Measurements from ENCODE around the gene LRRC2. TPM values are rescaled to one million over a fixed set of nuclear protein-coding genes. Genes with fewer than 3 reads are reported as not detected.

Gene LRRC2
- total RNA-seq, 1 donor from 2014 or later, result not detected

DNA sequence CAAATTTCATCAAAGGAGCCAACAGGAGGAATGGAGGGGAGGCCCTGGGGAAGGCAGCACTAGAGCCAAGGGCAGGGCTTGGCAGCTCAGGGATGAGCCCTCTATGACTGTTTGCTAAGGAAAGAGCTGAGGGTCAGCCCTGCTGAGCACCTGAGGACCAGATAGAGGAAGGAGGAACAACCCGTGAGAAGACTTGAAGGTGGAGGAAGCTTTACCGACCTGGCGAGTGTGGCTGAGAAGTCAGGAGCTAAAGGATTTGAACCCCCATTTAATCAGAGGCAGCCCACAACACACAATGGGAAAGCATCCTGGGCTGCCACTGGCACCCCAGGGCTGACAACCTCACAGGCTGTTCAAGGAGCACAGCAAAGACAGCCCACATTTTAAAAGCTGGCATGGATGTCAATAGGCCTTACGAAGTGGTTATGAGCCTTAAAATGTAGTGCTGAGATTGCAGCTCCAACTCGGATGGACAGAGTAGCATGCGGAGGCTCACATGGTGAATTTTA is 20.7 kb upstream of the LRRC2 start:
- TF ChIP-seq, protein P1, sequence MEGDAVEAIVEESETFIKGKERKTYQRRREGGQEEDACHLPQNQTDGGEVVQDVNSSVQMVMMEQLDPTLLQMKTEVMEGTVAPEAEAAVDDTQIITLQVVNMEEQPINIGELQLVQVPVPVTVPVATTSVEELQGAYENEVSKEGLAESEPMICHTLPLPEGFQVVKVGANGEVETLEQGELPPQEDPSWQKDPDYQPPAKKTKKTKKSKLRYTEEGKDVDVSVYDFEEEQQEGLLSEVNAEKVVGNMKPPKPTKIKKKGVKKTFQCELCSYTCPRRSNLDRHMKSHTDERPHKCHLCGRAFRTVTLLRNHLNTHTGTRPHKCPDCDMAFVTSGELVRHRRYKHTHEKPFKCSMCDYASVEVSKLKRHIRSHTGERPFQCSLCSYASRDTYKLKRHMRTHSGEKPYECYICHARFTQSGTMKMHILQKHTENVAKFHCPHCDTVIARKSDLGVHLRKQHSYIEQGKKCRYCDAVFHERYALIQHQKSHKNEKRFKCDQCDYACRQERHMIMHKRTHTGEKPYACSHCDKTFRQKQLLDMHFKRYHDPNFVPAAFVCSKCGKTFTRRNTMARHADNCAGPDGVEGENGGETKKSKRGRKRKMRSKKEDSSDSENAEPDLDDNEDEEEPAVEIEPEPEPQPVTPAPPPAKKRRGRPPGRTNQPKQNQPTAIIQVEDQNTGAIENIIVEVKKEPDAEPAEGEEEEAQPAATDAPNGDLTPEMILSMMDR (IDR thresholded peaks at IDR 0.05; ENCODE audit: unreplicated experiment), result no peak
- no peaks in the 10 kb centered on the region for H3K27me3 Mint-ChIP-seq
- DNase-seq (ENCODE audit: low spot score, unreplicated experiment), result no peak
- no peak overlapping the region for H3K4me3 Mint-ChIP-seq (ENCODE audit: low read depth)
- peaks cover 19% of the 10 kb centered on the region for H3K9me3 Mint-ChIP-seq (ENCODE audit: low read depth)
- peaks cover 19% of the 10 kb centered on the region for H3K4me1 Mint-ChIP-seq (ENCODE audit: low read depth)
- H3K27ac Mint-ChIP-seq, result peak overlapping the region; percentile 41
- H3K36me3 Mint-ChIP-seq (ENCODE audit: insufficient read depth), result peaks cover 2% of the 10 kb centered on the region

- H3K36me3 Mint-ChIP-seq (ENCODE audit: insufficient read depth), result no peaks in the 10 kb centered on the region
These were observed 19.9 kb upstream of the LRRC2 start for GRCh38 chr3:46585799-46586693.

DNA sequence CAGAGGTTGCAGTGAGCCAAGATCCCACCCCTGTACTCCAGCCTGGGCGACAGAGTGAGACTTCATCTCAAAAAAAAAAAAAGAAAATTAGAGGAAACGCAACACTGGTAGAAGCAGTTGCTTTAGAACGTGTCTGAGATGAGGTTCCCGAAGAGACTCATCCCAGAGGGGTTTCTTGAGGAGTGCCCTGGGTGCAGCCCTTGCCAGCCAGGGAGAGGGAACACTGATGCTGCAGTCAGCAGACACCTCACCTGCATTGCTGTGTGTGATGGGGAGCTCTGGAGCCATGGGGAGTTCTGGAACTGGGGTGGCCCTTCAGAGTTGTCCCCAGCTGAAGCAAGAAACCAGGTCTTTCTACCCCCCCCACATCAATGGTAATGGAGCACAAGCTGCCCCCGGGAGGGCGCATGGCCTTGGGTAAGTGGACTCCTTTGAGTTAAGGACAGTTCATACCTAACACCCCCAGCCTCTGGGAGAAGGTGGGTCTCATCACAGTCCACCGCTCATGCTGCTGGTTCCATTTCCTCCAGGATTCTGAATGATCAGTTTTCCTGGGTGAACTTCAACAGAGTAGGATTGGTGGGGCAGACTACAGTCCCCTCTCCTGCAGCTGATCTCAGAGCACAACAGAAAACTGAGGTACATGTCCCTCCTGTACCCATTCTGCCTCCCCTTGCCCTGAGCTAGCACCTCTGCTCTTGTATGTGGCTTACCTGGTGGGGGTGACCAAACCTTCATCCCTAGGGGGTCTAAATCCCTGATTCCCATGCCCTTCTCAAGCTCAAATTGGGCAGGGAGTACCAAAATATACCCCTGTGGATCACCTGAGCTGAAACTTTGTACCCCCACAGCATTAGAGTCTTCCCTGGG is 18.7 kb upstream of the LRRC2 start:
- Mint-ChIP-seq H3K36me3 (ENCODE audit: insufficient read depth) (no peaks in the 10 kb centered on the region), H3K9me3 (ENCODE audit: low read depth) (peaks cover 9% of the 10 kb centered on the region), H3K4me1 (ENCODE audit: low read depth) (peaks cover 25% of the 10 kb centered on the region), H3K27me3 (peaks cover 9% of the 10 kb centered on the region), H3K27ac (no peak overlapping the region), H3K4me3 (ENCODE audit: low read depth) (no peak overlapping the region)
- TF ChIP-seq, protein P1 (IDR thresholded peaks at IDR 0.05; ENCODE audit: unreplicated experiment), result no peak
- DNase-seq (ENCODE audit: low spot score, unreplicated experiment), result no peak

More at GRCh38 chr3:46585799-46586693, 19.9 kb upstream of the LRRC2 start:
- Mint-ChIP-seq H3K4me1 (ENCODE audit: low read depth) (peaks cover 19% of the 10 kb centered on the region), H3K9me3 (ENCODE audit: low read depth) (peaks cover 13% of the 10 kb centered on the region), H3K4me3 (ENCODE audit: low read depth) (no peak overlapping the region), H3K27ac (peak overlapping the region; percentile 41), H3K27me3 (no peaks in the 10 kb centered on the region)
- TF ChIP-seq, protein P1 (IDR thresholded peaks at IDR 0.05; ENCODE audit: unreplicated experiment), result no peak
- DNase-seq (ENCODE audit: low spot score, unreplicated experiment), result no peak

- Mint-ChIP-seq H3K27me3 (peaks cover 43% of the 10 kb centered on the region), H3K4me3 (ENCODE audit: low read depth) (no peak overlapping the region), H3K36me3 (ENCODE audit: insufficient read depth) (no peaks in the 10 kb centered on the region), H3K27ac (no peak overlapping the region), H3K4me1 (ENCODE audit: low read depth) (peaks cover 37% of the 10 kb centered on the region), H3K9me3 (ENCODE audit: low read depth) (no peaks in the 10 kb centered on the region)
- TF ChIP-seq, protein P1 (IDR thresholded peaks at IDR 0.05; ENCODE audit: unreplicated experiment), result no peak
- no peak for DNase-seq (ENCODE audit: low spot score, unreplicated experiment)
These were observed 14.6 kb upstream of the LRRC2 start for GRCh38 chr3:46580675-46581074.

- H3K9me3 Mint-ChIP-seq (ENCODE audit: low read depth), result no peaks in the 10 kb centered on the region
- no peak overlapping the region for H3K27ac Mint-ChIP-seq
- DNase-seq (ENCODE audit: low spot score, unreplicated experiment), result no peak
- TF ChIP-seq, protein P1 (IDR thresholded peaks at IDR 0.05; ENCODE audit: unreplicated experiment), result no peak
- no peak overlapping the region for H3K4me3 Mint-ChIP-seq (ENCODE audit: low read depth)
- H3K4me1 Mint-ChIP-seq (ENCODE audit: low read depth), result peaks cover 39% of the 10 kb centered on the region
- no peaks in the 10 kb centered on the region for H3K36me3 Mint-ChIP-seq (ENCODE audit: insufficient read depth)
- peaks cover 43% of the 10 kb centered on the region for H3K27me3 Mint-ChIP-seq
These were observed 13.7 kb upstream of the LRRC2 start for GRCh38 chr3:46579756-46580286.

All from progenitor cell of endocrine pancreas (in vitro differentiated cells).